Measurements from ENCODE around the gene OPTC. TPM values are rescaled to one million over a fixed set of nuclear protein-coding genes. Genes with fewer than 3 reads are reported as not detected.
A peak's percentile ranks its signal among the peaks of the same experiment; 100 is the strongest.

OPTC gene
- total and polyA plus RNA-seq, 2 of the 8 experiments (the other 6 are each of a cell fraction or from before 2014, with no cell fraction given): 1.1 to 4.0 TPM

- TF ChIP-seq CHD7 (IDR thresholded peaks at IDR 0.05; ENCODE audit: insufficient replicate concordance, low read length) (no peak), USF2 (IDR thresholded peaks at IDR 0.05; ENCODE audit: low read length) (no peak; the same call in 1 of the 2 replicates), EP300 (IDR thresholded peaks at IDR 0.05; ENCODE audit: borderline replicate concordance in 1 of 2, low read depth in 2 of 2, low read length in 2 of 2) (peak in 1 of 2 experiments; percentile 96; a peak in 2 of 3 replicates), BACH1 (IDR thresholded peaks at IDR 0.05; ENCODE audit: low read length) (no peak), EGR1 (IDR thresholded peaks at IDR 0.05; ENCODE audit: borderline replicate concordance, low read depth, low read length) (no peak), SIN3A (conservative IDR thresholded peaks at IDR 0.05 in 1 of 2, IDR thresholded peaks at IDR 0.05 in 1 of 2; ENCODE audit: low read depth in 1 of 2, low read length in 2 of 2) (peak in 1 of 2 experiments; percentile 56; a peak in 1 of 4 replicates), ASH2L (IDR thresholded peaks at IDR 0.05; ENCODE audit: low read length) (peak; percentile 36), TEAD4 (IDR thresholded peaks at IDR 0.05; ENCODE audit: low read depth, low read length) (peak; percentile 54; the same call in 1 of the 2 replicates)
These were observed 25.3 kb downstream of the OPTC start (continued) for GRCh38 chr1:203519053-203519840.
